Spleen (tissue), 7 donors: ENCODE data around the gene THNSL1.

Experiments
- POLR2AphosphoS5 ChIP-seq, 3 donors: sonication (generic); formaldehyde crosslinking; IDR thresholded peaks; one replicate each; pipeline ENCODE4 v1.5.1; 2017; ENCODE audit warnings: antibody characterized with exemption in 3 of 3
- TF ChIP-seq, protein P1 (sequence below), 11 experiments: fragments of 200-600 bp in 7 of 11; fragments of 450-650 bp in 4 of 11; sonication (generic) in 4 of 11; IDR thresholded peaks in 8 of 11; conservative IDR thresholded peaks in 3 of 11; 1 replicate in 7 of 11; 2 replicates in 4 of 11; pipeline versions ENCODE4 v1.4.0 to v1.8.0; 2016 to 2021; ENCODE audit warnings: antibody characterized with exemption in 11 of 11, inconsistent platforms in 4 of 11, mild to moderate bottlenecking in 1 of 11
- donor health status: DM: no; HTN: no; CAD: no; lungs with moderate emphysema.
- donor health status: DM: no; HTN: no; CAD: no.
- donor health status: DM: no; HTN: no; CAD: no.

DNA sequence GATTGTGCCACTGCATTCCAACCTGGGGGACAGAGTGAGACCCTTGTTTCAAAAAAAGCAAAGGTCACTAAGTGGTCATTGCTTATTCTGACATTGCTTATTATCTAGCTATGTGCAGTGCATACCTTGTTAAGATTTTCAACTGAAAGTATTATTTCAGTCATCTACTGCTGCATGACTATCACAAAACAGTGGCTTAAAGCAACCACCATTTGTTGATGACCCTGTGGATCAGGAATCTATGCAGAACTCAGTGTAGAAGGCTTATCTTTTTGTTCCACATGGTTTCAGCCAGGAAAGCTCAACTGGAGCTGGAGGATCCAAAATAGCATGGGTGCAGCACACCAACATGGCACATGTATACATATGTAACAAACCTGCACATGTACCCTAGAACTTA is 23.1 kb downstream of the THNSL1 start:
- TF ChIP-seq, protein P1, sequence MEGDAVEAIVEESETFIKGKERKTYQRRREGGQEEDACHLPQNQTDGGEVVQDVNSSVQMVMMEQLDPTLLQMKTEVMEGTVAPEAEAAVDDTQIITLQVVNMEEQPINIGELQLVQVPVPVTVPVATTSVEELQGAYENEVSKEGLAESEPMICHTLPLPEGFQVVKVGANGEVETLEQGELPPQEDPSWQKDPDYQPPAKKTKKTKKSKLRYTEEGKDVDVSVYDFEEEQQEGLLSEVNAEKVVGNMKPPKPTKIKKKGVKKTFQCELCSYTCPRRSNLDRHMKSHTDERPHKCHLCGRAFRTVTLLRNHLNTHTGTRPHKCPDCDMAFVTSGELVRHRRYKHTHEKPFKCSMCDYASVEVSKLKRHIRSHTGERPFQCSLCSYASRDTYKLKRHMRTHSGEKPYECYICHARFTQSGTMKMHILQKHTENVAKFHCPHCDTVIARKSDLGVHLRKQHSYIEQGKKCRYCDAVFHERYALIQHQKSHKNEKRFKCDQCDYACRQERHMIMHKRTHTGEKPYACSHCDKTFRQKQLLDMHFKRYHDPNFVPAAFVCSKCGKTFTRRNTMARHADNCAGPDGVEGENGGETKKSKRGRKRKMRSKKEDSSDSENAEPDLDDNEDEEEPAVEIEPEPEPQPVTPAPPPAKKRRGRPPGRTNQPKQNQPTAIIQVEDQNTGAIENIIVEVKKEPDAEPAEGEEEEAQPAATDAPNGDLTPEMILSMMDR (IDR thresholded peaks at IDR 0.05 in 8 of 11, conservative IDR thresholded peaks at IDR 0.05 in 3 of 11), result no peak
- no peak for TF ChIP-seq POLR2AphosphoS5 (IDR thresholded peaks at IDR 0.05)
